ENCODE measurements around the gene KIF21A. TPM values are rescaled to one million over a fixed set of nuclear protein-coding genes. Genes with fewer than 3 reads are reported as not detected.

Gene KIF21A
- polyA plus RNA-seq, 1 experiment = 1.4 TPM

- ChIA-PET CTCF (no interaction called here), POLR2A (no interaction called here)
- Histone ChIP-seq H3K4me3 (ENCODE audit: low read depth, low read length) (no peak overlapping the region), H3K9me3 (ENCODE audit: control insufficient read depth, insufficient read depth, low read length) (no peaks in the 10 kb centered on the region), H3K27me3 (ENCODE audit: control insufficient read depth, insufficient read depth, low read length) (no peaks in the 10 kb centered on the region), H3K27ac (ENCODE audit: low read depth, low read length) (no peak overlapping the region)
- TF ChIP-seq CTCF (IDR thresholded peaks at IDR 0.05; ENCODE audit: low read depth, low read length) = no peak
- DNase-seq (ENCODE audit: low read depth, low spot score) = no peak
Observed at GRCh38 chr12:39426636-39427240, 16.2 kb downstream of the KIF21A start.

- POLR2A ChIA-PET = no interaction called here
- no peak for TF ChIP-seq CTCF (IDR thresholded peaks at IDR 0.05; ENCODE audit: low read depth, low read length)
- CTCF ChIA-PET = no interaction called here
Observed at GRCh38 chr12:39420043-39420442, 22.9 kb downstream of the KIF21A start.

GRCh38 chr12:39419471-39419870, 23.4 kb downstream of the KIF21A start:
- Histone ChIP-seq H3K4me3 (ENCODE audit: low read depth, low read length) (no peak overlapping the region), H3K27ac (ENCODE audit: low read depth, low read length) (no peak overlapping the region), H3K27me3 (ENCODE audit: control insufficient read depth, insufficient read depth, low read length) (no peaks in the 10 kb centered on the region), H3K9me3 (ENCODE audit: control insufficient read depth, insufficient read depth, low read length) (no peaks in the 10 kb centered on the region; the same call in 1 of the 2 replicates)
- no peak for DNase-seq (ENCODE audit: low read depth, low spot score)
- TF ChIP-seq CTCF (IDR thresholded peaks at IDR 0.05; ENCODE audit: low read depth, low read length) = no peak
- ChIA-PET CTCF (no interaction called here), POLR2A (no interaction called here)

More at GRCh38 chr12:39420043-39420442, 22.9 kb downstream of the KIF21A start:
- Histone ChIP-seq H3K9me3 (ENCODE audit: control insufficient read depth, insufficient read depth, low read length) (no peaks in the 10 kb centered on the region; the same call in 1 of the 2 replicates), H3K4me3 (ENCODE audit: low read depth, low read length) (no peak overlapping the region), H3K27me3 (ENCODE audit: control insufficient read depth, insufficient read depth, low read length) (no peaks in the 10 kb centered on the region), H3K27ac (ENCODE audit: low read depth, low read length) (no peak overlapping the region)
- DNase-seq (ENCODE audit: low read depth, low spot score) = no peak

- Histone ChIP-seq H3K9me3 (ENCODE audit: control insufficient read depth, insufficient read depth, low read length) (no peaks in the 10 kb centered on the region; the same call in 1 of the 2 replicates), H3K27me3 (ENCODE audit: control insufficient read depth, insufficient read depth, low read length) (no peaks in the 10 kb centered on the region), H3K4me3 (ENCODE audit: low read depth, low read length) (no peak overlapping the region), H3K27ac (ENCODE audit: low read depth, low read length) (no peak overlapping the region)
- no peak for TF ChIP-seq CTCF (IDR thresholded peaks at IDR 0.05; ENCODE audit: low read depth, low read length)
- POLR2A ChIA-PET = no interaction called here
- DNase-seq (ENCODE audit: low read depth, low spot score) = no peak
- CTCF ChIA-PET = no interaction called here
Observed at GRCh38 chr12:39417916-39418315, 25.0 kb downstream of the KIF21A start.

GRCh38 chr12:39413836-39414771, 28.8 kb downstream of the KIF21A start:
- CTCF ChIA-PET = no interaction called here
- POLR2A ChIA-PET = no interaction called here
- DNase-seq (ENCODE audit: low read depth, low spot score) = no peak
- H3K9me3 ChIP-seq (ENCODE audit: control insufficient read depth, insufficient read depth, low read length) = no peaks in the 10 kb centered on the region; the same call in 1 of the 2 replicates
- H3K27me3 ChIP-seq (ENCODE audit: control insufficient read depth, insufficient read depth, low read length) = no peaks in the 10 kb centered on the region
- no peak overlapping the region for H3K4me3 ChIP-seq (ENCODE audit: low read depth, low read length)
- H3K27ac ChIP-seq (ENCODE audit: low read depth, low read length) = no peak overlapping the region
- no peak for TF ChIP-seq CTCF (IDR thresholded peaks at IDR 0.05; ENCODE audit: low read depth, low read length)
